T-cell (primary cell): ENCODE measurements around the gene ZC3H6. TPM values are rescaled to one million over a fixed set of nuclear protein-coding genes. Genes with fewer than 3 reads are reported as not detected.
"Not testable (repeated sequence)": the region's sequence is repeated elsewhere in the genome, so short reads cannot be mapped to it uniquely, and the experiment has no call there.

Source experiments
- ATAC-seq, 4 experiments: fragments of 200-7000 bp in 3 of 4; fragments of 150-1000 bp in 1 of 4; cut with Tn5 transposase; replicated peaks in 1 of 4; 1 replicate in 3 of 4; 2 replicates in 1 of 4; pipeline ENCODE4 v1.10.0; 2021; ENCODE audit warnings: moderate library complexity in 3 of 4, mild to moderate bottlenecking in 2 of 4, moderate number of reproducible peaks in 1 of 4
- CTCF ChIA-PET, 2 donors: fragments of 300-600 bp; sonication (Branson Sonifier 250); formaldehyde crosslinking; loops; one replicate each; lab custom pipeline; 2022; ENCODE audit warnings: antibody characterized with exemption in 2 of 2; lab: Charles Lee
- POLR2A ChIA-PET, 2 donors: fragments of 300-600 bp; sonication (Branson Sonifier 250); formaldehyde crosslinking; loops; one replicate each; lab custom pipeline; 2022; ENCODE audit warnings: antibody characterized with exemption in 2 of 2; lab: Charles Lee
- DNase-seq, 35 experiments: peaks; one replicate each; pipeline versions ENCODE4 v3.0.0 to v3.0.0-alpha.2; 2013 to 2023
- H3K27ac ChIP-seq: one replicate; pipeline ENCODE4 v1.5.1; 2013; ENCODE audit warnings: low read length
- H3K27me3 ChIP-seq, 2 experiments: replicated peaks in 1 of 2; 1 replicate in 1 of 2; 2 replicates in 1 of 2; pipeline versions ENCODE4 v1.6.1 to v1.7.0; 2013; ENCODE audit warnings: low read length in 1 of 2, mixed read lengths in 1 of 2; ENCODE audit not compliant: control insufficient read depth in 2 of 2, insufficient read depth in 2 of 2; ENCODE audit errors: extremely low read depth in 1 of 2
- H3K36me3 ChIP-seq, 2 donors: 1 replicate in 1 of 2; 2 replicates in 1 of 2; pipeline versions ENCODE4 v1.6.1 to v1.7.0; 2013; ENCODE audit warnings: low read length in 1 of 2; ENCODE audit not compliant: control insufficient read depth in 2 of 2, insufficient read depth in 1 of 2; ENCODE audit errors: extremely low read depth in 1 of 2
- H3K4me1 ChIP-seq, 2 experiments: 1 replicate in 1 of 2; 2 replicates in 1 of 2; pipeline versions ENCODE4 v1.6.1 to v1.7.0; 2013; ENCODE audit warnings: low read length in 2 of 2, mixed read lengths in 1 of 2; ENCODE audit not compliant: insufficient read depth in 2 of 2, control insufficient read depth in 1 of 2; ENCODE audit errors: extremely low read depth in 1 of 2
- H3K4me3 ChIP-seq, 2 donors: 1 replicate in 1 of 2; 2 replicates in 1 of 2; pipeline versions ENCODE4 v1.5.1 to v1.7.0; 2013; ENCODE audit warnings: mild to moderate bottlenecking in 2 of 2, low read length in 1 of 2, moderate library complexity in 1 of 2; ENCODE audit not compliant: control insufficient read depth in 1 of 2; ENCODE audit errors: extremely low read depth in 1 of 2
- H3K9me3 ChIP-seq: 2 replicates; pipeline ENCODE4 v1.7.0; 2013
- H3K27ac Mint-ChIP-seq, 2 donors: one replicate each; pipeline ENCODE4 v1.8.0; 2020 to 2021; ENCODE audit warnings: mild to moderate bottlenecking in 2 of 2, mixed read lengths in 2 of 2
- H3K27me3 Mint-ChIP-seq, 2 donors: one replicate each; pipeline ENCODE4 v1.8.0; 2021 to 2022; ENCODE audit warnings: mixed read lengths in 2 of 2
- H3K36me3 Mint-ChIP-seq: one replicate; pipeline ENCODE4 v1.8.0; 2021; ENCODE audit warnings: mixed read lengths
- H3K4me1 Mint-ChIP-seq, 3 donors: one replicate each; pipeline ENCODE4 v1.8.0; 2020 to 2022; ENCODE audit warnings: mixed read lengths in 3 of 3, mild to moderate bottlenecking in 1 of 3
- H3K4me3 Mint-ChIP-seq, 3 donors: one replicate each; pipeline ENCODE4 v1.8.0; 2020 to 2022; ENCODE audit warnings: mild to moderate bottlenecking in 3 of 3, mixed read lengths in 3 of 3, moderate library complexity in 3 of 3
- H3K9me3 Mint-ChIP-seq, 3 donors: one replicate each; pipeline ENCODE4 v1.8.0; 2020 to 2022; ENCODE audit warnings: mixed read lengths in 3 of 3
- WGBS: methylation state at CpG from one replicate; pipeline ENCODE4 v1.1.5; 2013; ENCODE audit warnings: missing lambda C conversion rate; ENCODE audit not compliant: insufficient coverage; 5-methylcytosine and 5-hydroxymethylcytosine counted together
- total RNA-seq, 35 experiments: library from RNA in 6 of 35; stranded (reverse) in 6 of 35; fragments of 120-200 nt in 1 of 35; gene quantifications; one replicate each; pipeline versions ENCODE4 v1.2.1 to v1.2.4 and lab custom pipeline; 2013 to 2026

ZC3H6 gene
- total RNA-seq, 5 donors from 2014 or later (not counting 1 experiment from before 2014, with no cell fraction given): 19.6 to 29.9 (median 25.9) TPM

DNA sequence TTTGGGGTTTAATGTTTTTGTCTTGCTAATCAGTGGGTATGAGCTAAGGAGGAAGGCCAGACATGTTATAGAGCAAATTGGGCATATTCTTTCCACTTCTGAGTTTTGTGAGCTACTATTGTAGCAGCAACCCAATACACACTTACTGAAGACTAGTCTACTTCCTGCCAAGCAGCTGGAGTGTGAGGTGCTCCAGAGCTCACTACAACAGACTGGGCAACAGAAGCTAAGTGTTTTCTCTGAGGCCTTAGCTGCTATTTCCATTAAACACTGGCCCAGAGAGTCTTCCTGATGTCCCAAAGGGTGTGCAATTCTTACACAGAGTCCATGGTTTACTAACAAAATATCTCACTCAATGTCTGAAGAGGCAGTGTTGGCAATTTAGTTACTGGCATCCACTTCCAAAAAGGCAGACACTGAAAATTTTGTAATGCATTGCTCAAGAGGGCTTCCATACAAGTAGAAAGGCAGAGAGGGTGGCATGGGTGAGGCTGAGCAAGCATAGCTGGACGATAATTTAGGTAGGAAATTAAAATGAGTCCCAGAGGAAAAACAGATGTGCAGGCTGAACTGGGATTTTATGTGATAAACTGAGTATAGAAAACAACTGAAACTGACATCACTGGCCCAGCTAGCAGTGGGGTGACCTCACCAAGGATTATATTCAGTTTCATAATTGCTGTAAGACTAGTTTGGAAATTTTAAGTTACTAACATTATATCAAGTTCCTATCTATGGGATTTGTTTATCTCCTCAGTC, 68.6 kb downstream of the ZC3H6 start:
- CTCF ChIA-PET: no interaction called here
- peaks cover 3% of the 10 kb centered on the region for H3K36me3 Mint-ChIP-seq
- H3K27me3 Mint-ChIP-seq: no peaks in the 10 kb centered on the region
- ATAC-seq (no peak), DNase-seq (no peak)
- no peak overlapping the region for H3K4me3 ChIP-seq
- POLR2A ChIA-PET: no interaction called here
- H3K4me1 Mint-ChIP-seq: no peaks in the 10 kb centered on the region
- WGBS: 60% methylated on average over 1 of the region's 1 CpG
- no peaks in the 10 kb centered on the region for H3K4me1 ChIP-seq
- H3K27me3 ChIP-seq: no peaks in the 10 kb centered on the region
- H3K27ac Mint-ChIP-seq: no peak overlapping the region
- no peak overlapping the region for H3K4me3 Mint-ChIP-seq
- H3K9me3 Mint-ChIP-seq: no peaks in the 10 kb centered on the region
- H3K9me3 ChIP-seq: no peaks in the 10 kb centered on the region
- no peak overlapping the region for H3K27ac ChIP-seq
- H3K36me3 ChIP-seq: no peaks in the 10 kb centered on the region

DNA sequence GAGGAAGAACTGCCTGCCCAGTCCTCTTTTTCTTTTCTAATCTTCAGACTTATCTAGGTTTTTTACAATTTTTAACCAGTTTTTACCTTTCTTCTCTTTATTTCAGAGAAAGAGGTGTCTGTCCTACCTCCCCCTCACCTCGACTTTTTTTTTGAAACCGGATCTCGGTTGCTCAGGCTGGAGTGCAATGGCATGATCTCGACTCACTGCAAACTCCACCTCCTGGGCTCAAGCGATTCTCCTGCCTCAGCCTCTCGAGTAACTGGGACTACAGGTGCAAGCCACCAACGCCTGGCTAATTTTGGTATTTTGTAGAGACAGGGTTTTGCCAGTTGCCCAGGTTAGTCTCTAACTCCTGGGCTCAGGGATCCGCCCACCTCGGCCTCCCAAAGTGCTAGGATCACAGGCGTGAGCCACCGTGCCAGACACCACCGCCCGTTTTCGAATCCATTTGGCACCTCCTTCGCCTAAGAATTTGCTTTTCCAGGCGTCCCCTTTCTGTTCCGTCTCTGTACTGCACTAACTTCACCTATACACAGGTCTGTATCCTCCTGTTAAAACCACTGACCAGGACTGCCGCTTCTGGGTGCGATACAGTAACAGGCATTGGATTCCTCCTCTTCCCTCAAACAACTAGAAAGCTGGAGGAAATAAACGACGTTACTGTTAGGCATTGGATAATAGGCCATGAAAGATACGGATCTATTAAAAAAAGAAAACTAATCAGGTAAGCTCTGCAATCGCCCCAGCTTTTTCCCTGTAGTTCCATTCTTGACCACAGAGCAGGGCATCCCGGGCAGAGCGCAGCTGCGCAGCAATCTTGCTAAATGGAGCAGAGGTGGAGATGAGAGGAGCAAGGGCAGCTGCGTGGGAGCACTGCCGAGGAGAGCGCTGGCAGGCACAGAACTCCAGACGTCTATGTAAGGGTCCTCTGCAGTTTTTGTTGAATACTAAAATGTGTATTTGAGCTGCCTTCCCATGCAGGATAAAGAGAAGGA, 69.9 kb downstream of the ZC3H6 start:
- Mint-ChIP-seq H3K36me3 (peaks cover 3% of the 10 kb centered on the region), H3K27ac (no peak overlapping the region), H3K4me3 (no peak overlapping the region), H3K27me3 (no peaks in the 10 kb centered on the region), H3K9me3 (no peaks in the 10 kb centered on the region), H3K4me1 (no peaks in the 10 kb centered on the region)
- WGBS: 92% methylated on average over 26 of the region's 30 CpGs
- no peaks in the 10 kb centered on the region for H3K36me3 ChIP-seq
- no peaks in the 10 kb centered on the region for H3K27me3 ChIP-seq
- ChIA-PET POLR2A (no interaction called here), CTCF (no interaction called here)
- H3K4me1 ChIP-seq: no peaks in the 10 kb centered on the region
- ATAC-seq (no peak), DNase-seq (no peak)
- no peaks in the 10 kb centered on the region for H3K9me3 ChIP-seq
- no peak overlapping the region for H3K27ac ChIP-seq
- H3K4me3 ChIP-seq: no peak overlapping the region

DNA sequence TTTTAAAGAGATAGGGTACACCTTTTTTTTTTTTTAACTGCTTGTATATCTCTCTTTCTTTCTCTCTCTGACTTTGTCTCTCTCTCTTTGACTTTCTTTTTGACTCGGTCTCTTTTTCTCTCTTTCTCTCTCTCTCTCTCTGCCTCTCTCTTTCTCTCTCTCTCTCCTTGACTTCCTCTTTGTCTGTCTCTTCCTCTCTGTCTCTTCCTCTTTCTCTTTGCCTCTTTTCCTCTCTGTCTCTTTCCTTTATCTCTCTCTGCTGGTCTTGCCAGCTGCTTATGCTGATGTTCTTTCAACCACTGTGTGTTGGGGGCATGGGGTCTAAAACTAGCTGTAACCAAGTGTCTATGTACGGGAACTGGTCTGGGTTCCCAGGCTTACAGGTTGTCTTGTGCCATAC, 76.9 kb downstream of the ZC3H6 start:
- H3K4me3 Mint-ChIP-seq, H3K36me3 ChIP-seq, H3K27me3 Mint-ChIP-seq, H3K27me3 ChIP-seq, H3K9me3 Mint-ChIP-seq, H3K36me3 Mint-ChIP-seq, CTCF ChIA-PET, H3K9me3 ChIP-seq, H3K4me1 ChIP-seq, POLR2A ChIA-PET, H3K27ac ChIP-seq, ATAC-seq, H3K4me3 ChIP-seq, H3K27ac Mint-ChIP-seq, DNase-seq, H3K4me1 Mint-ChIP-seq: not testable (repeated sequence)
- WGBS: 50% methylated on average over 1 of the region's 2 CpGs

DNA sequence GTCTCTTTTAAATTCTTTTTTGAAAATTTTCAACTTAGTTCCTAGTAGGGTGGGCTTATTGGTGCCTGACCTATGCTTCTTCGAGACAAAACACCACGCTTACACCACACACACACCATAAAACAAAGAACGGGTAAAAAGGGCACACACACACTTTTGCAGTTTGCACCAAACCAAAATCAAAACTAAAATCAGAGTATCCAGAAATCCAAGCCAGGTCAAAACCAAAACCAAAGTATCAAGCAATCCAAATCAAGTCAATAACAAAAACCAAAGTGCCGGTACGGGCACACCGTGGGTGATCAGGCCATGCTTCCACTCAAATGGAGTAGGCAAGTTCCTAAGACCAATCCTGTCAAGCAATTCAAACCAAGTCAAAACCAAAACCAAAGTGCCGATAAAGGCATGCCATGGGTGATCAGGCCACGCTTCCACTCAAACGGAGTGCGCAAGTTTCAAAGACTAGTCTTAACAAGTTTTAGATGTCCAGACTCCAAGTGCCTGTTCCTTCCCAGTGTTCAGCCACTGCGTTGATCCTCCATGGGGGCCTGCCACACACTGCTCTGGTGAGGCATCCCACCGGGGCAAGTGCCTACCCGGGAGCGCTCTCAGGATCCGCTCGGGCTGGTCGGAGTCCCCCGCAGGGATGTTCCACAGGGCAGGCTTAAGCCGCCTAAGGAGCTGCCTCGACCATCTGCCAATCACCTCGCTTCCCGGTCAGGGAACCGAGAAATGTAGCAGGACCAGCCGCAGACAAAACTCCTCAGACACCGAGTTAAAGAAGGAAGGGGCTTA, 77.6 kb downstream of the ZC3H6 start:
- H3K9me3 ChIP-seq, H3K4me1 Mint-ChIP-seq, CTCF ChIA-PET, H3K9me3 Mint-ChIP-seq, DNase-seq, H3K36me3 ChIP-seq, H3K27ac Mint-ChIP-seq, H3K4me3 ChIP-seq, H3K4me1 ChIP-seq, ATAC-seq, H3K36me3 Mint-ChIP-seq, H3K27ac ChIP-seq, H3K27me3 ChIP-seq, POLR2A ChIA-PET, H3K27me3 Mint-ChIP-seq, H3K4me3 Mint-ChIP-seq: not testable (repeated sequence)
- 98% methylated on average over 3 of the region's 25 CpGs for WGBS

DNA sequence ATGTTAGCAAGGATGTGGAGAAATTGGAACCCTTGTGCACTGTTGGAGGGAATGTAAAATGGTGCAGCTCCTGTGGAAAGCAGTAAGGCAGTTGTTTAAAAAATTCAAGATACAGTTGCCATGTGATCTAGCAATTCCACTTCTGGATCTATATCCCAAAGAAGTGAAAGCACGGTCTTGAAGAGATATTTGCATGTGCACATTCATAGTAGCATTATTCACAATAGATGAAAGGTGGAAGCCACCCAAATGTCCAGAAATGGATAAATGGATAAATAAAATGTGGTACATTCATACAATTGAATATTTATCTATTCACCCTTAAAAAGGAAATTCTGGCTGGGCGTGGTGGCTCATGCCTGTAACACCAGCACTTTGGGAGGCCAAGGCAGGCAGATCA, 78.9 kb downstream of the ZC3H6 start:
- H3K27ac ChIP-seq, H3K36me3 ChIP-seq, H3K4me3 ChIP-seq, H3K27me3 ChIP-seq, H3K9me3 ChIP-seq, H3K4me1 Mint-ChIP-seq, H3K27me3 Mint-ChIP-seq, H3K4me1 ChIP-seq, H3K9me3 Mint-ChIP-seq, ATAC-seq, H3K27ac Mint-ChIP-seq, H3K36me3 Mint-ChIP-seq, POLR2A ChIA-PET, CTCF ChIA-PET, DNase-seq, H3K4me3 Mint-ChIP-seq: not testable (repeated sequence)
- WGBS: no CpG with 5 or more reads among the region's 2 CpGs

DNA sequence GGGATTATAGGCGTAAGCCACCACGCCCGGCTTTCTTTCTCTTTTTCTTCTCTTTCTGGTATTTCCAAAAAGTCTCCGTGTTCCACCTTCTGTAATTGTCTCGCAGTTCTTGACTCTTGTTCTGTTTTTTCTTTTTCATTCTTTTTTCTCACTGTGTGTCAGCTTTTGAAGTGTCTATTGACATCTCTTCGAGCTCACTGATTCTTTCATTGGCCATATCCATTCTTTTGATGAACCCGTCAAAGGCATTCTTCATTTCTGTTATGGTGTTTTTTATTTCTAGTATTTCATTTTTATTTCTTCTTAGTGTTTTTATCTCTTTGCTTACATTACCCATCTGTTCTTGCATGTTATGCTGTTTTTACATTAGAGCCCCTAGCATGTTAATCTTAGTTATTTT, 84.7 kb downstream of the ZC3H6 start:
- H3K27ac Mint-ChIP-seq, H3K4me1 ChIP-seq, H3K9me3 ChIP-seq, H3K36me3 ChIP-seq, DNase-seq, ATAC-seq, H3K4me3 Mint-ChIP-seq, POLR2A ChIA-PET, H3K27ac ChIP-seq, H3K4me3 ChIP-seq, H3K27me3 Mint-ChIP-seq, CTCF ChIA-PET, H3K4me1 Mint-ChIP-seq, H3K27me3 ChIP-seq, H3K36me3 Mint-ChIP-seq: not testable (repeated sequence)
- WGBS: 88% methylated on average over 3 of the region's 7 CpGs
- peaks cover 0 to 12% (median 6%) of the 10 kb centered on the region in 3 donors for H3K9me3 Mint-ChIP-seq
